Duodenal mucosa (tissue), 2 donors: ENCODE results near the gene CBLC.

Experiments used
- H3K27ac ChIP-seq: one replicate; pipeline ENCODE4 v1.7.0; 2013; ENCODE audit warnings: low read depth, low read length
- H3K27me3 ChIP-seq, 2 donors: one replicate each; pipeline ENCODE4 v1.7.0; 2013; ENCODE audit warnings: low read length in 2 of 2, control low read depth in 1 of 2; ENCODE audit not compliant: insufficient read depth in 2 of 2, control insufficient read depth in 1 of 2
- H3K36me3 ChIP-seq, 2 donors: one replicate each; pipeline ENCODE4 v1.7.0; 2013; ENCODE audit warnings: low read length in 2 of 2, control low read depth in 1 of 2; ENCODE audit not compliant: insufficient read depth in 2 of 2, control insufficient read depth in 1 of 2
- H3K4me1 ChIP-seq, 2 donors: one replicate each; pipeline ENCODE4 v1.7.0; 2013; ENCODE audit warnings: low read length in 2 of 2, control low read depth in 1 of 2; ENCODE audit not compliant: insufficient read depth in 2 of 2, control insufficient read depth in 1 of 2
- H3K4me3 ChIP-seq, 2 donors: one replicate each; pipeline ENCODE4 v1.7.0; 2013; ENCODE audit warnings: low read length in 2 of 2, low read depth in 1 of 2
- H3K9ac ChIP-seq, 2 donors: one replicate each; pipeline ENCODE4 v1.7.0; 2013; ENCODE audit warnings: low read length in 2 of 2, low read depth in 1 of 2
- H3K9me3 ChIP-seq, 2 donors: one replicate each; pipeline ENCODE4 v1.7.0; 2013; ENCODE audit warnings: low read length in 2 of 2, control low read depth in 1 of 2; ENCODE audit not compliant: control insufficient read depth in 1 of 2

The CBLC gene

DNA sequence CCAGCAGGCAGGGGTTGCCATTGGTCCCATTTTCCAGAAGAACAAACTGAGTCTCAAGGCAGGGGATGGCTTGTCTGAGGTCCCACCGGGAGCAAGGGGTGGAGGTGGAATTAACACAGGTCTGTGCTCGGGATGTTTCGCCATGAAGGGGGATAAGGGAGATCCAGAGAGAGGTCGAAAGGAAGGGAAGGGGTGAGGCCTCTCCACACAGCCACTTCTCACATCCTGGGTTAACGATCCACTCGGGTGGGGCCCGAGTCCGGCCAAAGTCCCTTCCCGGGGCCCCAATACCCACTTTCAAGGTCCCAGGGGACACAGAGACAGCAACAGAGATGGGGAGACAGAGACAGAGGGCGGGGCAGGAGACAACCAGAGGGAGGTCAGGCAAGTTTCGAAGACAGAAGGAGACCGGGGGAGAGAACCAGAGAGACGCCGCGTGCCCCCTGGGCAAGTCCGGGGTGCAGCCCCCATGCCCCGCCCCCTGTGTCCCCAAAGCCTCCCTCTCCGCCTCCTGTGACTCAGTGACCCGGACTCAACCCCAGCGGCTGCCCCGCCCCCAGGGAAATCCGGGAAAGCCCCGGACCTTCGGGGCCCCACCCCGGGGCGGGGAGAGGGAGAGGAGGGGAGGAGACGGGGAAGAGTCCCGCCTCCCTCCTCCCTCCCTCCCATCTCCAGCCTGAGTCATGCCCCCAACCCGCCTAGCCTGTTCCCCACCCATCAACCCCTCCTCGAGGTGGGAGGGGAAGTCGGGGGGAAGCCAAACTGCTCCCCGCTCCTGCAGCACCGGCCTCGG is 30.5 kb upstream of the CBLC start:
- peak overlapping the region; percentile 65 to 69 for H3K4me3 ChIP-seq
- H3K27ac ChIP-seq, result peak overlapping the region; percentile 97
- H3K27me3 ChIP-seq, result no peaks in the 10 kb centered on the region
- H3K4me1 ChIP-seq, result peaks cover 52 to 74% of the 10 kb centered on the region in 2 donors
- peaks cover 0 to 6% of the 10 kb centered on the region in 2 donors for H3K36me3 ChIP-seq
- peak overlapping the region; percentile 55 to 76 for H3K9ac ChIP-seq
- no peaks in the 10 kb centered on the region for H3K9me3 ChIP-seq

DNA sequence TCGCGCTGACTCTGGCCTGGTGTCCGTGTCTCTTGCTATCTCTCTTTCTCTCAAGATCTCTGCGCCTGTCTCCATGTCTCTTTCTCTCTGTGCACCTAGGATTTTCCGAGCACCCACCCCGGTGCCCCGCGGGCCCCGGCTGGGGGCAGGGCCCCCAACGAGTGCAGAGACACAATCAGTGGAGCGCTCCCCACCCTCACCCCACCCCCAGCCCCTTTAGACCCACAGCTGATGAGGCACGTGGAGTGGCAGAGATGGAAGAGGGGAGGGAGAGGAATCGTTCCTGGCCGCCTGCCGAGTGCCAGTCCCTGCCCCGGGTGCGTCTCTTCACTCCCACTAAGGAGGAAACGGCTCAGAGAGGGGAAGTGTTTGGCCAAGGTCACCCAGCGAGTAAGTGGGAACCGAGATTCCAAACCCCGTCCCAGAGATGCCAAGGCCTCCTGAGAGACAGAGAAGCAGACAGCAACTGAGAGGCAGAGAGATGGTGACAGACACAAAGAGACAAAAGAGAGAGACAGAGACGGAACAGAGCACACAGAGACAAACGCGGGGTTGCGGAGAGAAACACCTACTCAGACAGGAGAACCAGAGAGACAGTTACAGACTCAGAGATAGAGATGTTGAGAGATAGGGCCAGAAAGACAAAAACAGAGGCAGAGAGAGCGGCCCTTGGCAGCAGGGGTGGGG is 29.8 kb upstream of the CBLC start:
- Histone ChIP-seq H3K27ac (peak overlapping the region; percentile 97), H3K36me3 (peaks cover 0 to 13% of the 10 kb centered on the region in 2 donors), H3K27me3 (no peaks in the 10 kb centered on the region), H3K4me1 (peaks cover 53 to 74% of the 10 kb centered on the region in 2 donors), H3K9me3 (no peaks in the 10 kb centered on the region), H3K4me3 (peak overlapping the region; percentile 65 to 69), H3K9ac (peak overlapping the region; percentile 71 to 76)

- H3K9me3 ChIP-seq, result no peaks in the 10 kb centered on the region
- H3K36me3 ChIP-seq, result peaks cover 0 to 13% of the 10 kb centered on the region in 2 donors
- H3K4me3 ChIP-seq, result peak within 1 kb of the TSS; percentile 84 to 92
- no peaks in the 10 kb centered on the region for H3K27me3 ChIP-seq
- peaks cover 52 to 71% of the 10 kb centered on the region in 2 donors for H3K4me1 ChIP-seq
- peak within 1 kb of the TSS; percentile 84 to 97 for H3K9ac ChIP-seq
- H3K27ac ChIP-seq, result peak within 1 kb of the TSS; percentile 97
Measured at GRCh38 chr19:44748426-44749254, 29.1 kb upstream of the CBLC start, which contains the start of gene BCL3. BCL3 (plus strand) TSS chr19:44748708; CDS start chr19:44748791, 83 bp downstream.

- H3K4me3 ChIP-seq, result peak overlapping the region; percentile 84 to 92
- no peaks in the 10 kb centered on the region for H3K27me3 ChIP-seq
- peak overlapping the region; percentile 97 for H3K27ac ChIP-seq
- peaks cover 0 to 13% of the 10 kb centered on the region in 2 donors for H3K36me3 ChIP-seq
- H3K9ac ChIP-seq, result peak overlapping the region; percentile 76 to 97
- peaks cover 52 to 72% of the 10 kb centered on the region in 2 donors for H3K4me1 ChIP-seq
- no peaks in the 10 kb centered on the region for H3K9me3 ChIP-seq
Measured at GRCh38 chr19:44749292-44749691, 28.4 kb upstream of the CBLC start.

DNA sequence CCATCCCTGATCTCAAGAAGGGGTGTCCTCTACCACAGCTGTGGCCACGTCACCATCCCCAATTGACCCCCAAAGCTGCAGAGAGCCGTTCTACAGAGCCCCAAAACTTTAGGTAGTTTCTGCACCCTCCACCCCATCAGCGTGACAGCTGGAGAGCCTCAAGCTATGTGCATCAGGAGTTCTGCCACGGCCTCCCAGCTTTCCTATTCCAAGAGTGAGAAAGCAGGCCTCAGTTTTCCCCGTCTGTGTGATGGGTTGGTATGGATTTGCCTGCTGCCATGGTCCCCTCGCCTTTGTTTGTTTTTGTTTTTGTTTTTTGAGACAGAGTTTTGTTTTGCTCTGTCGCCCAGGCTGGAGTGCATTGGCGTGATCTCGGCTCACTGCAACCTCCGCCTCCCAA is 27.7 kb upstream of the CBLC start:
- H3K4me1 ChIP-seq, result peaks cover 51 to 71% of the 10 kb centered on the region in 2 donors
- peak overlapping the region; percentile 84 to 92 for H3K4me3 ChIP-seq
- H3K27ac ChIP-seq, result peak overlapping the region; percentile 97
- H3K9ac ChIP-seq, result peak overlapping the region; percentile 76 to 97
- H3K9me3 ChIP-seq, result no peaks in the 10 kb centered on the region
- H3K27me3 ChIP-seq, result no peaks in the 10 kb centered on the region
- peaks cover 2 to 15% of the 10 kb centered on the region in 2 donors for H3K36me3 ChIP-seq

DNA sequence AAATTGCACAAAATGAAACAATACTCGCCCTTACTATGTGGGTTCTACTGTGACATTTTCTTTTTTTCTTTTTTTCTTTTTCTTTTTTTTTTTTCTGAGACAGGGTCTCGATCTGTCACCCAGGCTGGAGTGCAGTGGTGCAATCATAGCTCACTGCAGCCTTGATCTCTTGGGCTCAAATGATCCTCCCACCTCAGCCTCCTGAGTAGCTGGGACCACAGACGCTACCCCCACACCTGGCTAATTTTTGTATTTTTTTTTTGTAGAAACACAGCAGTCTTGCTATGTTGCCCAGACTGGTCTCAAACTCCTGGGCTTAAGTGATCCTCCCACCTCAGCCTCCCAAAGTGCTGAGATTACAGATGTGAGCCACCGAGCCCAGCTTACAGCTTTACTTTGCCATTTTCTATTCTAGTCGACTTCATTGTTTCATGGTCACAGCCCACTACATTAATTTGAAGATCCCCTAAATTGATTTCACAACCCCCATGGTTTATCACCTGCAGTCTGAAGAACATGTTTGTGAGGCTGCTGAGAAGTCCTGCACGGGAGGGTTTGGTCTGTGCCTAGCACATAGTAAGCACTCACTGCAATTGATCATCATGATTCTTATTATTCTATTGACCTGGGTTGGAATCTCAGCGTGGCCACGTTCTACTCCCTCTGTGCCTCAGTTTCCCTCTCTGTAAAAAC is 25.4 kb upstream of the CBLC start:
- Histone ChIP-seq H3K9ac (peak overlapping the region; percentile 40 to 78), H3K4me3 (peak overlapping the region; percentile 69 to 73), H3K36me3 (peaks cover 11 to 37% of the 10 kb centered on the region in 2 donors), H3K27ac (peak overlapping the region; percentile 97), H3K4me1 (peaks cover 48 to 71% of the 10 kb centered on the region in 2 donors), H3K9me3 (no peaks in the 10 kb centered on the region), H3K27me3 (no peaks in the 10 kb centered on the region)

DNA sequence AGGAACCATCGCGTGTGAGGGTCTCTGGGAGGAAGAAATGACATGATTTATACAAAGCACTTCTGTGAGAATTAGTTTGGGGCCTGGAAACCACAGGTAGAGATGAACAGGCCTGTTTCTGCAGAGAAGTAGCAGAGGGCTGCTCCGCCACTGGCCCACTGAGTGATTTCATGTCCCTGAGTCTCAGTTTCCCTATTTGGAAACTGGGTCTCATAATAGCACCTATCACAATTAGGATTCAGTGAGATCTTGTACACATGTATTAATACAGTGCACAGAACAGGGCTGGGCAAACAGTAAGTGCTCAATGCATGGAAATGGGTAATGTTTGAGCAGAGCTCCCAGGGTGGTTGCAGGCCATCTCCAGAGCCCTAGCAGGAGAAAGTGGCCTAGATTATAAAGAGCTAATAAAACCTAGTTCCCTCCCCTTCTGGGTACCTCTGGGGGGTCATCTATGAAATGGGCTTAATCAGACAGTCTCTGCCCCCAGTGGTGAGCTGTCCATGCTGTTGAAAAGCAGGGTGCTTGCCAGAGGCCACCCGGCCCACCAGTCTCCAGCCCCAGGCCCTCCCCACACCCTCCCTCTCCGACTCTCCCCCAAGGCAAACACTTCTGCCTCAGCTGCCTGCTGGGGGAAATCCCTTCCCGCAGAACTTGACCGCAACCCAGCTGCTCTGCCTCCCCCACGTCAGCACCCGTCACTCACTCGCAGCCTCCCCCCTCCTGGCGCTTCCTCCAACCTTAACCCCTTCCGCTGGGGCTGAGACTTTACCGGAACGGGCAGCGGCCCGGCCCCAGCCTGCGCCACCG is 24.7 kb upstream of the CBLC start:
- Histone ChIP-seq H3K27ac (peak overlapping the region; percentile 97), H3K4me1 (peaks cover 48 to 76% of the 10 kb centered on the region in 2 donors), H3K9me3 (no peaks in the 10 kb centered on the region), H3K9ac (peak overlapping the region; percentile 40 to 78), H3K27me3 (no peaks in the 10 kb centered on the region), H3K4me3 (peak overlapping the region; percentile 69 to 73), H3K36me3 (peaks cover 15 to 43% of the 10 kb centered on the region in 2 donors)

GRCh38 chr19:44753626-44753931 is 24.1 kb upstream of the CBLC start:
- peak overlapping the region; percentile 78 to 82 for H3K9ac ChIP-seq
- H3K36me3 ChIP-seq, result peaks cover 21 to 48% of the 10 kb centered on the region in 2 donors
- no peaks in the 10 kb centered on the region for H3K9me3 ChIP-seq
- H3K27ac ChIP-seq, result peak overlapping the region; percentile 97
- H3K27me3 ChIP-seq, result no peaks in the 10 kb centered on the region
- peak overlapping the region; percentile 69 to 73 for H3K4me3 ChIP-seq
- peaks cover 48 to 80% of the 10 kb centered on the region in 2 donors for H3K4me1 ChIP-seq
